Duodenal mucosa (tissue), 2 donors: ENCODE measurements around the gene IRF2.
"Not testable (repeated sequence)": the region's sequence is repeated elsewhere in the genome, so short reads cannot be mapped to it uniquely, and the experiment has no call there.

Source experiments
- H3K27ac ChIP-seq: one replicate; pipeline ENCODE4 v1.7.0; 2013; ENCODE audit warnings: low read depth, low read length
- H3K27me3 ChIP-seq, 2 donors: one replicate each; pipeline ENCODE4 v1.7.0; 2013; ENCODE audit warnings: low read length in 2 of 2, control low read depth in 1 of 2; ENCODE audit not compliant: insufficient read depth in 2 of 2, control insufficient read depth in 1 of 2
- H3K36me3 ChIP-seq, 2 donors: one replicate each; pipeline ENCODE4 v1.7.0; 2013; ENCODE audit warnings: low read length in 2 of 2, control low read depth in 1 of 2; ENCODE audit not compliant: insufficient read depth in 2 of 2, control insufficient read depth in 1 of 2
- H3K4me1 ChIP-seq, 2 donors: one replicate each; pipeline ENCODE4 v1.7.0; 2013; ENCODE audit warnings: low read length in 2 of 2, control low read depth in 1 of 2; ENCODE audit not compliant: insufficient read depth in 2 of 2, control insufficient read depth in 1 of 2
- H3K4me3 ChIP-seq, 2 donors: one replicate each; pipeline ENCODE4 v1.7.0; 2013; ENCODE audit warnings: low read length in 2 of 2, low read depth in 1 of 2
- H3K9ac ChIP-seq, 2 donors: one replicate each; pipeline ENCODE4 v1.7.0; 2013; ENCODE audit warnings: low read length in 2 of 2, low read depth in 1 of 2
- H3K9me3 ChIP-seq, 2 donors: one replicate each; pipeline ENCODE4 v1.7.0; 2013; ENCODE audit warnings: low read length in 2 of 2, control low read depth in 1 of 2; ENCODE audit not compliant: control insufficient read depth in 1 of 2

The IRF2 gene

GRCh38 chr4:184344435-184344834, 129.9 kb downstream of the IRF2 start:
- H3K27ac ChIP-seq = no peak overlapping the region
- peak overlapping the region in 1 of 2 donors; percentile 88 for H3K9ac ChIP-seq
- H3K4me3 ChIP-seq = no peak overlapping the region
- H3K36me3 ChIP-seq = no peaks in the 10 kb centered on the region
- H3K27me3 ChIP-seq = no peaks in the 10 kb centered on the region
- no peaks in the 10 kb centered on the region for H3K9me3 ChIP-seq
- peaks cover 69 to 72% of the 10 kb centered on the region in 2 donors for H3K4me1 ChIP-seq

GRCh38 chr4:184343502-184344177, 130.7 kb downstream of the IRF2 start:
- peak overlapping the region; percentile 66 to 88 for H3K9ac ChIP-seq
- no peaks in the 10 kb centered on the region for H3K9me3 ChIP-seq
- no peaks in the 10 kb centered on the region for H3K36me3 ChIP-seq
- H3K27ac ChIP-seq = peak overlapping the region; percentile 74
- H3K4me1 ChIP-seq = peaks cover 61 to 64% of the 10 kb centered on the region in 2 donors
- H3K27me3 ChIP-seq = no peaks in the 10 kb centered on the region
- peak overlapping the region; percentile 73 to 91 for H3K4me3 ChIP-seq

- Histone ChIP-seq H3K27ac (peak overlapping the region; percentile 74), H3K9ac (peak overlapping the region; percentile 66 to 88), H3K4me3 (peak overlapping the region; percentile 73 to 91), H3K4me1 (peaks cover 53 to 57% of the 10 kb centered on the region in 2 donors)
- H3K36me3 ChIP-seq, H3K9me3 ChIP-seq, H3K27me3 ChIP-seq: not testable (repeated sequence)
Observed at GRCh38 chr4:184342857-184343237, 131.5 kb downstream of the IRF2 start.

GRCh38 chr4:184342167-184342856, 132.0 kb downstream of the IRF2 start:
- peaks cover 4 to 7% of the 10 kb centered on the region in 2 donors for H3K9me3 ChIP-seq
- H3K27me3 ChIP-seq = no peaks in the 10 kb centered on the region
- H3K4me3 ChIP-seq = no peak overlapping the region
- H3K9ac ChIP-seq = no peak overlapping the region
- no peaks in the 10 kb centered on the region for H3K36me3 ChIP-seq
- peak overlapping the region; percentile 43 for H3K27ac ChIP-seq
- H3K4me1 ChIP-seq = peaks cover 47 to 52% of the 10 kb centered on the region in 2 donors

GRCh38 chr4:184339398-184340193, 134.8 kb downstream of the IRF2 start:
- H3K4me1 ChIP-seq = peaks cover 24 to 32% of the 10 kb centered on the region in 2 donors
- H3K4me3 ChIP-seq, H3K9ac ChIP-seq, H3K27me3 ChIP-seq, H3K9me3 ChIP-seq, H3K36me3 ChIP-seq, H3K27ac ChIP-seq: not testable (repeated sequence)

GRCh38 chr4:184337907-184338306, 136.4 kb downstream of the IRF2 start:
- Histone ChIP-seq H3K27me3 (no peaks in the 10 kb centered on the region), H3K4me3 (no peak overlapping the region), H3K27ac (no peak overlapping the region), H3K9ac (no peak overlapping the region), H3K9me3 (peaks cover 4 to 7% of the 10 kb centered on the region in 2 donors), H3K36me3 (no peaks in the 10 kb centered on the region), H3K4me1 (peaks cover 14 to 17% of the 10 kb centered on the region in 2 donors)
